Measurements from ENCODE around the gene ARL5C. TPM values are rescaled to one million over a fixed set of nuclear protein-coding genes. Genes with fewer than 3 reads are reported as not detected.
"Not testable (repeated sequence)": the region's sequence is repeated elsewhere in the genome, so short reads cannot be mapped to it uniquely, and the experiment has no call there.

The ARL5C gene
- total RNA-seq, 1 donor from 2014 or later, result not detected

DNA sequence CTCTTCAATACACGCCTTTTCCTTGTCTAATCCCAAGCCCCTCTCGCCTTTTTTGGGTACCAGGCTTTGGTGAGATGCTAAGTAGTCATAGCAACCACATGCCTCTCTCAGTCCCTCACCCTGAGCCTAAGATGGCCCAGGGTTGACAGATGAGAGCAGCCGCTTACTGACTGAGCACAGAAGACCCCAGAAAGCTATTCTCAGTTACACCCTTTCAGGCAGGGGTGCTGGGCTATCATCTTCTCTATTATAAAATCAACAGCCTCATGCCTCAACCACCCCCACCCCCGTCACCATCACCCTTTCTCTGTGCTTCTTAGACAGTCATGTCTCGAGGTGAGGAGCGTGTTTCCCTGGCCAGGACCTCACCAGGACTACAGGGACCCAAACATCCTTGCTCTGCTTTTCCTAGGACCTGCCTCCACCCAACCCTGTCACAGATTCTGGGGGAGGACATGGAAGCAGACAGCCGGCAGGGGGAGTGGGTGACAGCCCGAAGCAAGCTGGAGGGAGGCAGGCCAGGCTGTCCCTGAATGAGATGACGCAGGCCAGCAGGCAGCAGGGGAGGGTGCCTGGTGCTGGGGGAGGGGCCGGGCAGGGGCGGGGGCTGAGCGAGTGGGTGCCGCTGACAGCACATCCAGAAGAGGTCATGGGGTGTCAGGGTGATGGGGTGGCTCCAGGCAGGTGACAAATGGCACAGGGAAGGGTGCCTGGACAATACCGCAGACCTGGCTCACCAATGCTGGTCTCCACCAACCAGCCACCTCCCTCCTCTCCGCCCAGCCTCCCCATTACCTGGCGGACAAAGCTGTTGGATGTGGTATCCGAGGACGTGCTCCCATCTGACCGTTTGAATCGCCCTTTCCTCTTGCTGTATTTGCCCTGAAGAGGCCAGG lies 28.4 kb upstream of the ARL5C start:
- no peak for DNase-seq (ENCODE audit: low spot score)

DNA sequence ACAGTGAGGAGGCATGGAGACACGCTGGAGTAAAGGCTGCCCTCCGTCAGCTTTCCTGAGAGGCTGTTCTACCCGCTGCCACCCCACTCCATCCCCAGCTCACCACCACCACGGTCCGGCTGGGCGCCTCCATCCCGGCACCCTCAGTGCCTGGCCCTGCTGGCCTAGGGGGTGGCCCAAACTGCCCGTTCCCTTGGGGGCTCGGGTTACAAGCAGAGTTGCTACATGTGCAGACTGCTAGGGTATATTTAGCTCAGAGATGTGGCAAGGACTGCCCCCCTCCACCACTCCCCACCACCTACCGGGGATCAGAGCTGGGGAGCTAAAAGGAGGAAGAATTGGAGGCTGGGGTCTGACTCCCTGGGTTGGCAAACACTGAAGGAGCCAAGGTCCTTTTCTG lies 27.4 kb upstream of the ARL5C start:
- DNase-seq (ENCODE audit: low spot score), result no peak

DNA sequence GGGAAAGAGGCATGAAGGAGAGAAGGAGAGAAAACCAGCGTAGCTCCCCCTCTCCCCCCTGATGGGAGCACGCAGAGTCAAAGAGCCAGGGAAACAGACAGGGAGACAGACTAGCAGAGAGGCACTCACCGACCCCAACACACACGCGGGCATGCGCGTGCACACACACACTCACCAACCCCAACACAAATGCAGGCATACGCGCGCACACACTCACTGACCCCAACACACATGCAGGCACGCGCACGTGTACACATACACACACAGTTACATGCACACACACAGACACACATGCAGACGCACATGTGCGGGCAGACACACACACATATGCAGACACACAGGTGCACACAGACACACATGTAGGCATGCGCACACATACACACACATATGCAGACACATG lies 26.9 kb upstream of the ARL5C start:
- DNase-seq (ENCODE audit: low spot score), result no peak

DNA sequence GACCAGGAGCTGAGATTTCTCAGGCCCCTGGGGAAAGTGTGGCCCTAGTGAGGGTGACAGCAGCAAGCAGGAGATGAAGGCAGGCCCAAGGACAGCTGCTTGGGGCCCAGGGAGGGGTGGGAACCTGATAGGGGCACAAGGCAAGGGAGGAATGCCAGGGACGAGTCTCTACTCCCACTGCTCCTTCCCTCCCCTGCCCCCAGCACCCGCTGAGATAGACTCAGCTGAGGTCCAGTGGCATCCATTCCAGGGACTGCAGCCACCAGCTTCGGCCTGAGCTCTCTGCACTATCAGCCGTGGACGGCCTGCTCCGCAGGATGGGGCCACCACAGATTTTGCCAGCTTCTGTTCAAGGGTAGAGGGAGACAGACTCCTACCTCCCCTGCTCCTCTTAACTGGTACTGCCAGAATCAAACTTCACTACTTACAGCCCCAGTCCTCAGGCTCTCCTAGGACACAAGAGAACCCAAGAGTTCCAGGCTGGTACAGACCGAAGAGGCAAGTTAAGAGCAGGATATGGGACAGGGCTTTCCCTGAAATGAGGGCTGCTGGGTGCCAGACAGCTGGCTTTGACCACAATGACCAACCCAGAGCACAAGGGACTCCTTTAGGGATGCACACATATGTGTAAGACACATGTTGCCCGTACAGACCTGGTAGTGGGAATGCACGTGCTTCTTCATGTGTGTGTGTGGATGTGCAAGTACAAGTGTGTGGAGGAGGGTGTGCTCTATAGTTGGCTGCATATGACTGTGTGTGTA lies 26.0 kb upstream of the ARL5C start:
- no peak for DNase-seq (ENCODE audit: low spot score)

DNA sequence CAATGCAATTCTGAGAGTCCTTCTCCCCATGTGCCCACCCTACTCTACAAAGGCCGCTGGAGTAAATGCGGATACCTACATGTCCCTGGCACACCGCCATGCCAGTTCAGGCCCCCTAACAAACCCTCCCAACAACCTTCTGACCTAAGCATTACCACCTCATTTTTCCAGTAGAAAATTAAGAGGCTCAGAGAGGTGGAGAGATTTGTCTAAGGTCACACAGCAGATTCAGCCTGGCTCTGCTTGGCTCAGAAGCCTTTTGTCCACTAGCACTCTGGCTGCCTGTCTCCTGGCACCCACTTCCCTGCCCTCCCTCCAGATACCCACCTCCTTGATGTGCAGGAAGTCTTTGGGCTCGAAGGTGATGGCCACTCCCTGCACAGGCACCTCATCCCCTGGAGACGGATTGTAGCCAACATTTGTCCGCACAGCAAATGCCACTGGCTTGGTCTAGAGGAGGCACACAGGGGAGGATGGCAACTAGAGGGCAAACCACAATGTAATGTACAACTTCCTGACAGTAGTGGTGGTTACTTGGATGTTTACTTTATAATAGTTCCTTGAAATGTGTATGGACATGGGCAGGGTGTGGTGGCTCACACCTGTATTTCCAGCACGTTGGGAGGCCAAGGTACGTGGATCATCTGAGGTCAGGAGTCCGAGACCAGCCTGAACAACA lies 21.3 kb upstream of the ARL5C start:
- no peak for DNase-seq (ENCODE audit: low spot score)

DNA sequence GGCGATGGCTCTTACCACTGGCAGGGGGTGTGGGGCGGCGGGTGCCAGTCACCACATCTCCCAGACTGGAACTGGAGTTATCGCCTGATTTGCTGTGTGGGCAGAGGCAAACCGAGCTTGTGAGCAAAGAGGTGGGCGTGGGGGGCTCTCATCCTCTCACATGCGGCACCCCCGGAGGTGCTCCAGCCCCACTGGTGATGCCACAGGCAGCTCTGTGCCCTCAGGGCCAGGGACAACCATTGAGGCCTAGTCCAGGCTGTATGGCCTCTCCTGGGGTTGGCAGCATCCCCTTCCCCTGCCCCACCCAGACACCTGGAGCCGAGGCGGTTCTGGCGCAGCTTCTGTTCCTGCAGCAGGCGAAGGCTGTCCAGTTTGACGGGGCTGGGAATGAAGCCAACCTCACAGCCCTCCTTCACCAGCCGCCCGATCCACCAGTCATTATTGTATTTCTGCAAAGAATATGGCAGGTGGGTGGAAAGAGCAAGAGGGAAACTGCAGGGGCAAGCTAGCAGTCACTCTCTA lies 20.6 kb upstream of the ARL5C start:
- no peak for DNase-seq (ENCODE audit: low spot score)

DNA sequence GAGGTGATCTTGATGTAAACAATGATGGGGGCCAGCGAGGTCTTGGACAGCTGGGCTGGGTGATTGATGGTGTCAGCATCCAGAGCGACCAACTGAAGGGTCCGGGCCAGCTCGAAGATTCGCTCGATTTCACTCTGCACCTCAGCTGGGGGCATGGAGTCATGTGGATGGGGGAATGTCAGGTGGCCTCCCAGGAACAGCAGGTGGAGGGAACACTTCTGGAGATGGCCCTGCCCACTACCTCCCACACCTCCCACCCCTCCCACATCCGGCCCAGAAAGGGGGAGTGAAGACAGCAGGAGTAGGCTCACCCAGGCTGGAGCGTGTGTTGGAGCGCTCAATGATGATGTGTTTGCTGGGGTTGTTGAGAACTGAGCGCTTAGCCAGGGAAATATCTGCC lies 17.8 kb upstream of the ARL5C start:
- DNase-seq (ENCODE audit: low spot score), result no peak

DNA sequence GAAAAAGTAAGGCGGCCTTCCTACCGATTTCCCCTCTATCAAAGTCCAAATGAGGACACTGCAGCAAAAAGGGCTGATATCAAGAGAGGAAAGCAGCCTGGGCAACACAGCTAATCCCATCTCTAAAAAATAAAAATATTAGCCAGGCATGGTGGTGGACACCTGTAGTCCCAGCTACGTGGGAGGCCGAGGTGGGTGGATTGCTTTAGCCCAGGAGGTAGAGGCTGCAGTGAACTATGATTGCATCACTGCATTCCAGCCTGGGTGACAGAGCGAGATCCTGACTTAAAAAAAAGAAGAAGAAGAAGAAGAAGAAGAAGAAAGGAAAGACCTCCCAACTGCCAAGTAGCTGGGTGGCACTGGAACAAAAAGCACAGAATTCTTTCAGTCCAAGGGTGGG lies 17.1 kb upstream of the ARL5C start:
- DNase-seq (ENCODE audit: low spot score), result no peak

DNA sequence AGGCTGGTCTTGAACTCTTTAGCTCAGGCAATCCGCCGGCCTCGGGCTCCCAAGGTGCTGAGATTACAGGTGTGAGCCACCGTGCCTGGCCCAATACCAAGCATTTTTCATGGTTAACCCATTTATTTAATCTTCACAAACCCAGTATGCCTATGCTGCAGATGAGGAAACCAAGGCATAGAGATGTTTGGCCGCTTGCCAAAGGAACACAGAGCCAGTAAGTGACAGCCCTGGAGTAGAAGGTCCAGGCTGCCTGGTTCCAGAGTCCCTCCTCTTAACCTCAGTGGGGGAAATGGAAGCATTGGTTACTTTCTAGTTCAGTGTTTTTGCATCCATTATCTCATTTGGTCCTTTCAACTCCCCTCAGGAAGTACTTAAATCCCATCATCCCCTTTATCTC lies 15.3 kb upstream of the ARL5C start:
- no peak for DNase-seq (ENCODE audit: low spot score)

DNA sequence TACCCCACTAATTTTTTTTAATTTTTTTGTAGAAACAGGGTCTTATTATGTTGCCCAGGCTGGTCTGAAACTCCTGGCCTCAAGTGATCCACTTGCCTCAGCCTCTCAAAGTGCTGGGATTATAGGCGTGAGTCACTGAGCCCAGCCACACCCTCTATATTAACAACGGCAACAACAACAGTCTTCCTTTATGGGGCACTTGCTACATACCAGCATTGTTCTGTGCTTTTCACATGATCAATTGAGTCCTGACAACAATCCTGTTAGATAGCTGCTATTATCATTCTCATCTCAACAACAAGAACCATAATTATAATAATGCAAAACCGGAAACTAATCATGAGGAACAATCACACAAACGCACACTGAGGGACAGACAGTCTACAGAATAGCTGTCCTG lies 12.6 kb upstream of the ARL5C start:
- no peak for DNase-seq (ENCODE audit: low spot score)

DNA sequence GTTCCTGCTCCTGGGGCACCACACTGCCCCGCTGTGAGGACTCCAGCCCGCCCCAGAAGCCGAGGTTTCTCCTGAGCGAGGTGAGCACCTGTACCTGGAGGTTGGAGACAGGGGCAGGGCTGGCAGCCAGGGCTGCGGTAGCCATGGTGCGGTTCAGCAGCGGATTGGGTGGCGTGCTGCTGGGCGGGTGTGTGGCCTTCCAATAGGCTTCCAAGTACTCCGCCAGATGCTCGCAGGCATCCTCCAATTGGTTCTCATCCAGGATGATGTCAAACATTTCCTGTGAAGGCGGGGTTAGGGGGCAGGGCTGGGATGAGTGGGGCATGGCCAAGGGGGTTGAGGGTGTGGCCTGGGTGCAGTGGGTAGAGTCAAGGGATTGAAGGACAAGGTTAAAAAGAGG lies 11.3 kb upstream of the ARL5C start:
- no peak for DNase-seq (ENCODE audit: low spot score)

DNA sequence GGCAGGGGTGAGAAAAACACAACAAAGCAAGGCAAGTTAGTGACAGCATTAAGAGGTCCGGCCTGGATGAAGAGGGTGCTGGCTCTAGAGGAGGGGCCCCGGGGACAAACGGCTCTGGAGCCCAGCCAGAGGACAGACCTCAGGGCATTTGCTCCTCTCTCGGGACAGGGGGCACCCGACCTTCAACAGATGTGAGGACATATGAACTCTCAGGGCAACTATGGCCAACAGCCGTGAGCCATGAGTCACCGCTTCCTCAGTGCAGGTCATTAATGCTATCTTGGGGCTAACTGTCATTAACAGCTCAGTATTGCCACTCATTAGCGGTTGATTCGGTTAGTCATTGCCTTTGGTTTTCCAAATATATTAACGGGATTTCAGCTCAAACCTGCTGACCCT lies 9.7 kb upstream of the ARL5C start:
- DNase-seq (ENCODE audit: low spot score), result no peak

DNA sequence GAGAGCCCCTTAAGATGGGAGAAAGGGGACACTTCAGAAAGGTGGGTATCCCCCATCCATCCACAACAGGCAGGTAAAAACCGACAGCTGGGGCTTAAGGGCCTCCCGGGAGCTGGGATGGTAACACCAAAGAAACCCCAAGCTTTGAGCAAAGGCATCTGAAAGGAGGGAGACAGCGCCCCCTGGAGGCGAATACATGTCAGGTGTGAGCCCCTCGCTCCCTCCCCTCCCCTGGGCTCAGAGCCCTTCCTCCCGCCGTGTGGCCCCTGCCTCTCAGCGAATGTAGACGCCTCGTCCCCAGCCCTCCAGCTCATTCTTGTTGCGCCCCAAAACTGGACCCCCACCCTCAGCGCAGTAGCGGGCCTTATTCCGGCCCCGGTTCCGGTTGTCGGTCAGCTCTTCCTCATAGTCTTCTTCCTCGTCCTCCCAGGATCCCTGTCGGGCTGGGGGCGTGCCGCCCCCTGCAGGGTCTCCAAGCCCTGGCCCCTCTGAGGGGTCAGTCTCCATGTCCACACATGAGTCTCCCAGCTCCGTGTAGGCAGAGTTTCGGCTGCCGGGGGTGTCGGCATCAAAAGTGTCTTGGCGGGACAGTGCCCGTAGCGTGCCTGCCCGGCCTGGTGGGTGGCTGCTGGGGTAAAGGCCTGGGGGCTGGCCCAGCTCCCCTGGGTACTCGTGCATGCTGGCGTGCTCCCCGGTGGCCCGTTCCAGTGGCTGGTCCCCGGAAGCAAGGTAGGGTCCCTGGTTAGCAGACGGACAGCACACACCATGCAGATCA lies 9.1 kb upstream of the ARL5C start:
- DNase-seq (ENCODE audit: low spot score), result no peak

DNA sequence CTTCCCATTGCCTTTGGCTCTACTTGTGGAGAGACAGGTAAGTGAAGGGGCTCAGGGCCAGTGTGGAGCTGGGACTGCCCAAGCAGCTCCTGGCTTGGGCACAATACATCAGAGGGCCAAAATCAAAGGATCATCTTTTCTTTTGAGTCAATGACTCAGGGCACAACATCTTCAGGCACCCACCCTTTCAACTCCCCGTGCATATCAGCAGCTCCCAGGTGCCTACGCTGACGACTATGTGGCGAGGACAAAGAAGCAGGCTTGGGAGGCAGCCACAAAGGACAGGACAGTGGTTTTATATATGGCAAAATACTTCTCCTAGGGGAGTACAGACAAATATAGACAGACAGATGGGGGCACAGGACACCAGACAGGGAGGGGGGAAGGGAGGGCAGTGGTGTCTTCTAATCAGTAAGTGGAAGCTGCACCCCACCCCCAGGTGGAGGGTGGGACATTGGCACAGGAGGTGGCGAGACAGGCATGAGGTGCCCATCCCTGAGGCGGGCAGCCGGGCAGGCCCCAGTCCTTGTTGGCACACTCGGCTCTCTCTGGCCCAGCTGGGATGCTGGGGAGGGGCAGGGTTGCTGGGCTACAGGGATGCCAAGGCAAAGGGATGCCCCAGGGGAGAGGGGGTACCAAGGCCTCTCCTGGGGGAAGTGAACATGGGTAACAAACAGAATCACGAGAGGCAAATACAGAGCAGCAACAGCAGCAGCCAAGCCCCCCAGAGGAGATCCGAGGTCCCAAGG lies 7.7 kb upstream of the ARL5C start:
- DNase-seq (ENCODE audit: low spot score), result no peak

DNA sequence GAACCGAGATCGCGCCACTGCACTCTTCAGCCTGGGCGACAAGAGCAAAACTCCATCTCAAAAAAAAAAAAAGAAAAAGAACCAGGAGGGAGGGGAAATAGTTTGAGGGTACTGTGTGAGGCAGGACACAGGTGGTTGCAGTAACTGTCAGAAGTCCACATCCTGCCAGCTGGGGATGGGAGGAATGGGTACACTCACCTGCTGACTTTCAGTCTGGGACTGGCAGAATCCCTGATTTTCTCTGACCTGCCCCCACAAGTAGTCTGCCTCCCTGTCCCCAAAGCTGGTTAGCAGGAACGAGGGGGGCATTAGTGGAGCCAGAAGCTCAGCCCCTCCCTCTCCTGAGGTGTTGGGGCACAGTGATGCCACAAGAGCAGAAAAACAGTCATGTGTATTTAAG lies 7.1 kb upstream of the ARL5C start:
- no peak for DNase-seq (ENCODE audit: low spot score)

DNA sequence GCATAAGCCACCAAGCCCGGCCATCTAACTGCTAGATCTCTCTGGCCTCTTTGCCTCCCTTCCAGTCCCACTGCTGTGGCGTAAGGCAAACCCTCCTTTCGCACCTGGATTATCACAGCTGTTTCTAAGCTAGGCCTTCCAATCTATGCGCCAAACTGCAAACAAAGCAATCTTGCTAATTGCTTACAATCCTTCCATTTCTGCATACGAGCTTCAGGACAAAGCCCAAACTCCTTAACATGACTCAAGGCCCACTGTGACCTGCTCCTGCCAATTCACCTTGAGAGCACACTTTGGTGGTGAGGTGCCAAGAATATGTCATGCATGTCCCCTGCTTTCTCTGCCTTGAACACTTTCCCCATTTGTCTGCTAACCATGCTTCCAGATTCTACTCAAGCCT lies 6.0 kb upstream of the ARL5C start:
- DNase-seq (ENCODE audit: low spot score), result no peak

DNA sequence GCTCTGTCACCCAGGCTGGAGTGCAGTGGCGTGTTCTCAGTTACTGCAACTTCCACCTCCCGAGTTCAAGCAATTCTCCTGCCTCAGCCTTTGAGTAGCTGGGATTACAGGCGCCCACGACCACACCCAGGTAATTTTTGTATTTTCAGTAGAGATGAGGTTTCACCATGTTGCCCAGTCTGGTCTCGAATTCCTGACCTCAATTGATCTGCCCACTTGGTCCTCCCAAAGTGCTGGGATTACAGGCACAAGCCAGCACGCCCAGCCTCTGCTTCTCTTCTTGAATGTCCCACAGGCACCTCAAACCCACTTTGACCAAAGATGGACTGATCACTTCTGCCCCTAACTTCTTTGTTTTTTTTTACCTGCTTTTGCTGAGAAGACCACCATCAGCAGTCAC lies 4.6 kb upstream of the ARL5C start:
- no peak for DNase-seq (ENCODE audit: low spot score)

DNA sequence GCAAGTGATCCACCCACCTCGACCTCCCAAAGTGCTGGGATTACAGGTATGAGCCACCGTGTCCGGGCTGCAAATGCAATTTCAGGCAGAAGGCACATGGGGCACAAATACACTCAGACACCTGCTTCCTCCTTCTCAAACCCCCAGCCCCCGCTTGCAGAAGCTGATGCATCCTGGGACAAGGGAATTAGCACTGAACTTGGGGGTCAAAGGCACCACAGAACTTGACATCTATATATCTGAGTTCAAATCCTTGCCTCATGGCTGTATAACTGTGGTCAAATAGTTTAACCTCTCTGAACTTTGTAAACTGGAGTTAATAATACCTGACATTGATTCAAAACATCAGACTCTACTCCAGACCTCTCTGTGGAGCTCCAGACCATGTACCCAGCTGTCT lies 4.1 kb upstream of the ARL5C start:
- no peak for DNase-seq (ENCODE audit: low spot score)

DNA sequence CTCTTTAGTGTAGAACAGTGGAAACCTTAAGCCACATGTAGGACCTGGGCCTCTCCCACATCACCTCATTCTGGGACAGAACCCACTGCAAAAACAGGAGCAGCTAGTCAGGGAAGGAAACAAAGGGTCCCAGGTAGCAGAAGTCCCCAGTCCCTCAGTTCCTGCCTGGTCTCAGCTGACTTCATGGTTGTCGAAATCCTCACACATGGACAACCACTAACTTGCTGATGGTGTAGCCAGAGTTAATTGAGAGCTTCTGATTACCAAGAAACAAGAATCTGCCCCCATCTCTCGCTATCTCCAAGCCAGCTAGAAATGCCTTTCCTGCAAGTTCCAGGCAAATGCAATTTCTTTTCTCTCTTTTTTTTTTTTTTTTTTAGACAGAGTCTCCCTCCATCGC lies 3.6 kb upstream of the ARL5C start:
- no peak for DNase-seq (ENCODE audit: low spot score)

DNA sequence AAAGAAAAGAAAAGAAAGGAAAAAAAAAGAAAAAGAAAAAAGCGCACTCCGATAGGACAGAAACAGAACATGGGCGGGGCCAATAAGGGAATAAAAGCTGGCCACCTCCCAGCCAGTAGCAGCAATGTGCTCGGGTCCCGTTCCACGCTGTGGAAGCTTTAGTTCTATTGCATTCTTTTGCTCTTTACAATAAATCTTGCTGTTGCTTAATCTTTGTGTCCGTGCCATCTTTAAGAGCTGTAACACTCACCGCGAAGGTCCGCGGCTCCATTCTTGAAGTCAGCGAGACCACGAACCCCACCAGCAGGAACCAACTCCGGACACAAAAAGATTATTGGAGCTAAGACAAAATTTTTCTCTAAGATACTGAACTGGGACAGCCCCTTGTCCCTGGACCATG lies 3.1 kb upstream of the ARL5C start:
- DNase-seq (ENCODE audit: low spot score), result no peak

DNA sequence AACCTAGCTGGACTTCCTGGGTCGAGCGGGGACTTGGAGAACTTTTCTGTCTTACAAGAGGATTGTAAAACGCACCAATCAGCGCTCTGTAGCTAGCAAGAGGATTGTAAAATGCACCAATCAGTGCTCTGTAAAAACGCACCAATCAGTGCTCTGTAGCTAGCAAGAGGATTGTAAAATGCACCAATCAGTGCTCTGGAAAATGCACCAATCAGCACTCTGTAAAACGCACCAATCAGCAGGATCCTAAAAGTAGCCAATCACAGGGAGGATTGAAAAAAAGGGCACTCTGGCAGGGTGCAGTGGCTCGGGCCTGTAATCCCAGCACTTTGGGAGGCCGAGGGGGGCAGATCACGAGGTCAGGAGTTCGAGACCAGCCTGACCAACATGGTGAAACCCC lies 2.5 kb upstream of the ARL5C start:
- DNase-seq (ENCODE audit: low spot score), result not testable (repeated sequence)
